Upper lobe of left lung (tissue), 6 donors: ENCODE measurements around the gene DST. TPM values are rescaled to one million over a fixed set of nuclear protein-coding genes. Genes with fewer than 3 reads are reported as not detected.
"Not testable (repeated sequence)": the region's sequence is repeated elsewhere in the genome, so short reads cannot be mapped to it uniquely, and the experiment has no call there.

Experiments
- ATAC-seq, 2 donors: fragments of 200-7000 bp; cut with Tn5 transposase; one replicate each; pipeline ENCODE4 v1.9.1; 2022; ENCODE audit warnings: mild to moderate bottlenecking in 2 of 2, moderate library complexity in 2 of 2; ENCODE audit not compliant: low FRiP score in 2 of 2
- DNase-seq, 2 donors: peaks; one replicate each; pipeline ENCODE4 v3.0.0-alpha.2; 2019 to 2020
- H3K27ac ChIP-seq, 4 donors: fragments of 200-600 bp; sonication (generic); one replicate each; pipeline ENCODE4 v1.5.1; 2016 to 2019
- H3K27me3 ChIP-seq, 4 donors: fragments of 200-600 bp; sonication (generic); one replicate each; pipeline ENCODE4 v1.5.1; 2017 to 2019
- H3K36me3 ChIP-seq, 4 donors: fragments of 200-600 bp; sonication (generic); one replicate each; pipeline ENCODE4 v1.5.1; 2016 to 2019
- H3K4me1 ChIP-seq, 4 donors: fragments of 200-600 bp; sonication (generic); one replicate each; pipeline ENCODE4 v1.5.1; 2018 to 2019
- H3K4me3 ChIP-seq, 4 donors: fragments of 200-600 bp; sonication (generic); one replicate each; pipeline ENCODE4 v1.5.1; 2017 to 2019; ENCODE audit warnings: mild to moderate bottlenecking in 2 of 4, moderate library complexity in 1 of 4
- H3K9me3 ChIP-seq, 4 donors: fragments of 200-600 bp; sonication (generic); one replicate each; pipeline ENCODE4 v1.5.1; 2018 to 2019
- EP300 ChIP-seq, 4 donors: sonication (generic); formaldehyde crosslinking; IDR thresholded peaks; one replicate each; pipeline ENCODE4 v1.5.1; 2017; ENCODE audit warnings: antibody characterized with exemption in 4 of 4, control low read depth in 2 of 4
- POLR2A ChIP-seq, 4 donors: fragments of 450-650 bp; IDR thresholded peaks; one replicate each; pipeline ENCODE4 v1.5.1; 2016 to 2017; ENCODE audit warnings: antibody characterized with exemption in 4 of 4, mild to moderate bottlenecking in 2 of 4
- POLR2AphosphoS5 ChIP-seq, 2 donors: sonication (generic); formaldehyde crosslinking; IDR thresholded peaks; one replicate each; pipeline ENCODE4 v1.5.1; 2017; ENCODE audit warnings: antibody characterized with exemption in 2 of 2
- WGBS, 2 donors: methylation state at CpG; one replicate each; pipeline ENCODE4 v1.1.5; 2017 to 2018; 5-methylcytosine and 5-hydroxymethylcytosine counted together
- total RNA-seq, 6 donors: library from RNA; depleted of rRNA in 4 of 6; stranded (reverse); fragments of >200 nt in 4 of 6; gene quantifications; one replicate each; pipeline versions ENCODE4 v1.1.0 to v1.2.1, GENCODE V29; 2016 to 2021
- TF ChIP-seq, protein P1 (sequence below), 6 experiments: fragments of 450-650 bp in 4 of 6; fragments of 200-600 bp in 2 of 6; sonication (generic) in 2 of 6; IDR thresholded peaks; one replicate each; pipeline ENCODE4 v1.5.1; 2016 to 2019; ENCODE audit warnings: antibody characterized with exemption in 6 of 6
- donor health status: DM: no; HTN: no; CAD: no; lungs with moderate emphysema.
- donor health status: DM: no; HTN: yes; CAD: no; lungs with severe emphysema.

Gene DST
- total RNA-seq, 6 donors from 2014 or later = 241 to 477 (median 341) TPM

DNA sequence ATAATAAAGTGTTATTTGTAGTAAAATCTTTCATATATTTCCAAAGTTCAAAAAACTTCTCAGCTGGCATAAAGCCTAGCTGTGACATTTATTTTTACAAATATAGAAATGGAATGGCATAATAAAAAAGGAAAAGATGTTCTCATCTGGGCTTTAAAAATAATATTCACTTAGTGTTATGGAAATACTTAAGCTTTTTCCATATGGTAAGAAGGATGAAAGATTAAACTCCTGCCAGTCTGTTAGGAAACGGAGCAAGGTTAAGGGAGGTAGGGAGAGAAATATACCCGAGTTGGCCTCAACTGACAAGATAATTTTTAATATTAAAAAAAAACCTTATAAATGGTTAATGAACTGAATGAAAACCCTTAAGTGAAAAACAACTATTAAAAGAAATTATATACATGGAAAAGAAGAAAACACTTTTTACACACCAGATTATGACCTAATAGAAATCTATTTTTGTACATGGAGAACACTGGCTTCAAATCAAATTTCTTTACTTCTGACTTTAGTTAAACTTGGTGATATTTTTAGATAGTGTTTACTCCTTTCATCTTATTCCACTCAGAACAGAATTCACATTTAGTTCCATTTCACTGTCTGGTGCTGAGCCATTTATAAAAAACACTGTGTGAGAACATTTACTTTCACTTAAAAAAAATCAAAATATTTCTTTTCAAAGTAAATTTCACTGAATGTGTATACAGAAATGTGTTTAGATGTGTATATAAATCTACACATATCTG lies 137.0 kb downstream of the DST start:
- Histone ChIP-seq H3K36me3 (peaks cover 0 to 46% (median 9%) of the 10 kb centered on the region in 4 donors), H3K27ac (peak overlapping the region in 2 of 4 donors; percentile 59 to 72), H3K9me3 (no peaks in the 10 kb centered on the region), H3K27me3 (no peaks in the 10 kb centered on the region), H3K4me1 (peaks cover 0 to 6% (median 2%) of the 10 kb centered on the region in 4 donors), H3K4me3 (no peak overlapping the region)
- DNase-seq (no peak), ATAC-seq (no peak)
- no peak for TF ChIP-seq POLR2A (IDR thresholded peaks at IDR 0.05)
- no peak for TF ChIP-seq EP300 (IDR thresholded peaks at IDR 0.05)
- no peak for TF ChIP-seq POLR2AphosphoS5 (IDR thresholded peaks at IDR 0.05)
- TF ChIP-seq, protein P1, sequence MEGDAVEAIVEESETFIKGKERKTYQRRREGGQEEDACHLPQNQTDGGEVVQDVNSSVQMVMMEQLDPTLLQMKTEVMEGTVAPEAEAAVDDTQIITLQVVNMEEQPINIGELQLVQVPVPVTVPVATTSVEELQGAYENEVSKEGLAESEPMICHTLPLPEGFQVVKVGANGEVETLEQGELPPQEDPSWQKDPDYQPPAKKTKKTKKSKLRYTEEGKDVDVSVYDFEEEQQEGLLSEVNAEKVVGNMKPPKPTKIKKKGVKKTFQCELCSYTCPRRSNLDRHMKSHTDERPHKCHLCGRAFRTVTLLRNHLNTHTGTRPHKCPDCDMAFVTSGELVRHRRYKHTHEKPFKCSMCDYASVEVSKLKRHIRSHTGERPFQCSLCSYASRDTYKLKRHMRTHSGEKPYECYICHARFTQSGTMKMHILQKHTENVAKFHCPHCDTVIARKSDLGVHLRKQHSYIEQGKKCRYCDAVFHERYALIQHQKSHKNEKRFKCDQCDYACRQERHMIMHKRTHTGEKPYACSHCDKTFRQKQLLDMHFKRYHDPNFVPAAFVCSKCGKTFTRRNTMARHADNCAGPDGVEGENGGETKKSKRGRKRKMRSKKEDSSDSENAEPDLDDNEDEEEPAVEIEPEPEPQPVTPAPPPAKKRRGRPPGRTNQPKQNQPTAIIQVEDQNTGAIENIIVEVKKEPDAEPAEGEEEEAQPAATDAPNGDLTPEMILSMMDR (IDR thresholded peaks at IDR 0.05) = no peak
- 39 to 54% methylated on average over 2 of the region's 2 CpGs for WGBS, 2 donors

DNA sequence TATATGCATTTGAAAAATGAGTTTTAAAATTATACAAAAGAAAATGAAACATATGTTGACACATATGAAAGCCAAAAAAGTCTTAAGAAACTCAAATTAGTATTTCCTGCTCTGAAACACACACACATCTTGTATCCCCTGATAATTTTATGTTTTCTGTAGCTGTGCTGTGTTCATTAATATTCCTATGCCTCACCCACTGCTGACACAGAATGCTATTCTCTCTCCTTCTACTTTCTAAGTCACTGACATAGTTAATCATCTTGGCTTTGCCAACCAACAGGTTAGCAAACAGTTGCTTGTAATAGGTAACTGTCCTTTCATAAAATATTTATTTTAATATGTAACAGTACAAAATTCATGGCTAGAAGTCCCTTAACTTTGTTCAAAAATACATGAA lies 140.7 kb downstream of the DST start:
- Histone ChIP-seq H3K36me3 (peaks cover 0 to 51% (median 8%) of the 10 kb centered on the region in 4 donors), H3K4me3 (no peak overlapping the region), H3K27ac (no peak overlapping the region), H3K27me3 (no peaks in the 10 kb centered on the region), H3K4me1 (peaks cover 0 to 6% (median 0%) of the 10 kb centered on the region in 4 donors), H3K9me3 (no peaks in the 10 kb centered on the region)
- no peak for ATAC-seq
- TF ChIP-seq EP300 (IDR thresholded peaks at IDR 0.05) (no peak), POLR2A (IDR thresholded peaks at IDR 0.05) (no peak), POLR2AphosphoS5 (IDR thresholded peaks at IDR 0.05) (no peak)
- TF ChIP-seq, protein P1 (IDR thresholded peaks at IDR 0.05) = no peak
- DNase-seq = no peak

DNA sequence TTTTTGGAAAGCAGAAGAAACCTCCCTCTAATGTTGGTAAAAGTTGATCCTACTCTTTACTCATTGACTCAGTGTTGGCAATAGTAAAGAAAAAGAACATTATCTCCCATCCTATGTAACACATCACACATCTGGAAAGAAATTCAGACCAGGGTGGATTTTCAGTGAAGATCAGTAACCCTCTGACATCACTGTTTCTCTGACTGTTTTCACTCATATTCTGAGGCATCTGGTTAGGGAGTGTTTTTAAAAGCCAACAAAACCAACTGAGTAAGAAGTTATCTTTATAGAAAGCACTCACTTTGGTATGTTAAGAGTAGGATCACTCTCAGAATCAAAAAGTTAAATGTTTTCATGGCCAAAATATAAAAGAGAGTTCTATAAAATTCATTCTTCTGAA lies 143.6 kb downstream of the DST start:
- Histone ChIP-seq H3K9me3 (no peaks in the 10 kb centered on the region), H3K27me3 (no peaks in the 10 kb centered on the region), H3K4me3 (no peak overlapping the region), H3K27ac (peak overlapping the region in 1 of 4 donors; percentile 25), H3K36me3 (peaks cover 0 to 61% (median 6%) of the 10 kb centered on the region in 4 donors), H3K4me1 (no peaks in the 10 kb centered on the region)
- TF ChIP-seq EP300 (IDR thresholded peaks at IDR 0.05) (no peak), POLR2AphosphoS5 (IDR thresholded peaks at IDR 0.05) (no peak)
- DNase-seq (no peak), ATAC-seq (no peak)

- H3K4me3 ChIP-seq = no peak overlapping the region
- no peaks in the 10 kb centered on the region for H3K4me1 ChIP-seq
- ATAC-seq (no peak), DNase-seq (no peak)
- no peaks in the 10 kb centered on the region for H3K27me3 ChIP-seq
- no peak overlapping the region for H3K27ac ChIP-seq
- WGBS, 2 donors = 45 to 69% methylated on average over 3 of the region's 3 CpGs
- no peaks in the 10 kb centered on the region for H3K9me3 ChIP-seq
- TF ChIP-seq, protein P1 (IDR thresholded peaks at IDR 0.05) = no peak
- TF ChIP-seq POLR2A (IDR thresholded peaks at IDR 0.05) (no peak), POLR2AphosphoS5 (IDR thresholded peaks at IDR 0.05) (no peak), EP300 (IDR thresholded peaks at IDR 0.05) (no peak)
- H3K36me3 ChIP-seq = peaks cover 0 to 69% (median 5%) of the 10 kb centered on the region in 4 donors
These were observed 145.0 kb downstream of the DST start for GRCh38 chr6:56497691-56498090.

DNA sequence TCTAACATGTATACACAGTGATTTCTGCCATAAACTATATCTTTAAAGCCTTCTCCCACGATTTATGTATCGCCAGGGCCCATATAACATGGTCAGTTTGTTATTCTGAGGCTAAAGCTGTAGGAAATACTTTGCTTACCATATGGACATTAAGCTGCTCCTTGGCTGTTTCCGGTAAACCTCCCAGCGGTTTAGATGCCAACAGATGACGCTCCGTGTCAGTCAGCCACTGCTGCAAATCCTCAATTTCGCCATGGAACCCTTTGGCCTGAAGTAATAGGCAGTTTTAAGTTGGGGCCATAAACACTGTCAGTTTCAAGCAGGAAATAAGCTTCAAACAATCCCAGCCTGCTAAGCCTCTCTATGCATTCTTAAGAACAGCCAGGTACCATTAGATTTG lies 145.4 kb downstream of the DST start:
- Histone ChIP-seq H3K4me3 (no peak overlapping the region), H3K27me3 (no peaks in the 10 kb centered on the region), H3K27ac (no peak overlapping the region), H3K4me1 (no peaks in the 10 kb centered on the region), H3K9me3 (no peaks in the 10 kb centered on the region), H3K36me3 (peaks cover 0 to 74% (median 8%) of the 10 kb centered on the region in 4 donors)
- DNase-seq (no peak), ATAC-seq (no peak)
- TF ChIP-seq, protein P1 (IDR thresholded peaks at IDR 0.05) = no peak
- TF ChIP-seq EP300 (IDR thresholded peaks at IDR 0.05) (no peak), POLR2A (IDR thresholded peaks at IDR 0.05) (no peak), POLR2AphosphoS5 (IDR thresholded peaks at IDR 0.05) (no peak)
- WGBS, 2 donors = 92% methylated on average over 7 of the region's 7 CpGs

- peaks cover 0 to 77% (median 8%) of the 10 kb centered on the region in 4 donors for H3K36me3 ChIP-seq
- H3K9me3 ChIP-seq, ATAC-seq, H3K4me3 ChIP-seq, H3K27me3 ChIP-seq, DNase-seq, H3K27ac ChIP-seq, H3K4me1 ChIP-seq: not testable (repeated sequence)
- 80 to 100% methylated on average over 1 of the region's 1 CpG for WGBS, 2 donors
These were observed 146.0 kb downstream of the DST start for GRCh38 chr6:56496650-56497049.
